CD4-positive, alpha-beta T cell (primary cell): ENCODE data around the gene PAPPA. TPM values are rescaled to one million over a fixed set of nuclear protein-coding genes. Genes with fewer than 3 reads are reported as not detected.

ENCODE experiments used
- ATAC-seq: fragments of 200-7000 bp; cut with Tn5 transposase; one replicate; pipeline ENCODE4 v1.10.0; 2022; ENCODE audit warnings: mild to moderate bottlenecking; ENCODE audit not compliant: poor library complexity
- CTCF ChIA-PET: fragments of 350-600 bp; sonication (Branson Sonifier 250); formaldehyde crosslinking; loops from one replicate; lab custom pipeline; 2021; ENCODE audit warnings: antibody characterized with exemption, inconsistent platforms; lab: Charles Lee
- POLR2A ChIA-PET: fragments of 350-600 bp; sonication (Branson Sonifier 250); formaldehyde crosslinking; loops from one replicate; lab custom pipeline; 2021; ENCODE audit warnings: antibody characterized with exemption, inconsistent platforms; lab: Charles Lee
- DNase-seq, 14 experiments: peaks; one replicate each; pipeline ENCODE4 v3.0.0-alpha.2; 2013 to 2020; ENCODE audit warnings: mixed read lengths in 2 of 14
- H3K27ac ChIP-seq, 2 donors: one replicate each; pipeline versions ENCODE4 v1.5.1 to v1.7.0; 2013; ENCODE audit warnings: low read length in 2 of 2, low read depth in 1 of 2, mild to moderate bottlenecking in 1 of 2
- H3K27me3 ChIP-seq, 2 experiments: 1 replicate in 1 of 2; 2 replicates in 1 of 2; pipeline versions ENCODE4 v1.6.1 to v1.7.0; 2013; ENCODE audit warnings: low read length in 2 of 2, control low read depth in 1 of 2, mild to moderate bottlenecking in 1 of 2, moderate library complexity in 1 of 2; ENCODE audit not compliant: insufficient read depth in 2 of 2, control insufficient read depth in 1 of 2
- H3K36me3 ChIP-seq: one replicate; pipeline ENCODE4 v1.6.1; 2013; ENCODE audit warnings: low read length, control low read depth; ENCODE audit not compliant: insufficient read depth
- H3K4me1 ChIP-seq: one replicate; pipeline ENCODE4 v1.6.1; 2013; ENCODE audit warnings: low read length, control low read depth; ENCODE audit not compliant: insufficient read depth
- H3K4me3 ChIP-seq: one replicate; pipeline ENCODE4 v1.5.1; 2013; ENCODE audit warnings: mild to moderate bottlenecking, low read length, moderate library complexity
- H3K9me3 ChIP-seq, 2 experiments: 1 replicate in 1 of 2; 2 replicates in 1 of 2; pipeline versions ENCODE4 v1.6.1 to v1.7.0; 2013; ENCODE audit warnings: low read length in 2 of 2, mild to moderate bottlenecking in 2 of 2, control low read depth in 1 of 2, moderate library complexity in 1 of 2; ENCODE audit not compliant: control insufficient read depth in 1 of 2, insufficient read depth in 1 of 2
- H3K27ac Mint-ChIP-seq: one replicate; pipeline ENCODE4 v1.8.0; 2020; ENCODE audit warnings: mixed read lengths
- H3K27me3 Mint-ChIP-seq: one replicate; pipeline ENCODE4 v1.8.0; 2021; ENCODE audit warnings: mixed read lengths
- H3K36me3 Mint-ChIP-seq: one replicate; pipeline ENCODE4 v1.8.0; 2021; ENCODE audit warnings: low read depth, mixed read lengths
- H3K4me1 Mint-ChIP-seq: one replicate; pipeline ENCODE4 v1.8.0; 2021; ENCODE audit warnings: low read depth, mixed read lengths
- H3K4me3 Mint-ChIP-seq: one replicate; pipeline ENCODE4 v1.8.0; 2020; ENCODE audit warnings: mild to moderate bottlenecking, mixed read lengths
- H3K9me3 Mint-ChIP-seq: one replicate; pipeline ENCODE4 v1.8.0; 2020; ENCODE audit warnings: mixed read lengths
- CTCF ChIP-seq: fragments of 200-600 bp; IDR thresholded peaks from one replicate; pipeline ENCODE4 v1.8.0; 2022; ENCODE audit warnings: antibody characterized with exemption, mild to moderate bottlenecking
- intact Hi-C, 2 experiments: fragments of 100-400 bp; cut with DNase I in 1 of 2; cut with micrococcal nuclease in 1 of 2; formaldehyde crosslinking; loops; one replicate each; pipeline versions ENCODE4 v1.15.1 to v1.9.0; 2023 to 2025; cut with DNase I, micrococcal nuclease
- total RNA-seq, 174 experiments: library from RNA in 2 of 174; stranded (reverse) in 2 of 174; gene quantifications; one replicate each; pipeline ENCODE4 v1.2.3 and lab custom pipeline; 2021 to 2026

Gene PAPPA
- total RNA-seq, 2 experiments from 2014 or later, result 0.03 TPM; not detected in 1

- H3K9me3 Mint-ChIP-seq, result peaks cover 4% of the 10 kb centered on the region
- no peak for TF ChIP-seq CTCF
- CTCF ChIA-PET, result no interaction called here
Measured at GRCh38 chr9:116340270-116340669, 186.7 kb downstream of the PAPPA start.

GRCh38 chr9:116342061-116342460 is 188.5 kb downstream of the PAPPA start:
- ChIA-PET CTCF (no interaction called here), POLR2A (no interaction called here)
- H3K27ac Mint-ChIP-seq, result no peak overlapping the region
- Histone ChIP-seq H3K9me3 (no peaks in the 10 kb centered on the region), H3K27me3 (peaks cover 0 to 6% of the 10 kb centered on the region in 2 experiments), H3K4me3 (no peak overlapping the region), H3K36me3 (no peaks in the 10 kb centered on the region), H3K27ac (no peak overlapping the region), H3K4me1 (no peaks in the 10 kb centered on the region)
- TF ChIP-seq CTCF, result no peak
- no peaks in the 10 kb centered on the region for H3K9me3 Mint-ChIP-seq
- intact Hi-C loops, result no loop called here
- H3K27me3 Mint-ChIP-seq, result peaks cover 5% of the 10 kb centered on the region
- no peaks in the 10 kb centered on the region for H3K36me3 Mint-ChIP-seq
- no peak for DNase-seq
- no peak for ATAC-seq
- no peak overlapping the region for H3K4me3 Mint-ChIP-seq
- no peaks in the 10 kb centered on the region for H3K4me1 Mint-ChIP-seq

More at GRCh38 chr9:116340270-116340669, 186.7 kb downstream of the PAPPA start:
- H3K4me1 Mint-ChIP-seq, result no peaks in the 10 kb centered on the region
- Histone ChIP-seq H3K27me3 (peaks cover 2 to 6% of the 10 kb centered on the region in 2 experiments), H3K27ac (no peak overlapping the region), H3K36me3 (no peaks in the 10 kb centered on the region), H3K4me3 (no peak overlapping the region), H3K9me3 (no peaks in the 10 kb centered on the region), H3K4me1 (no peaks in the 10 kb centered on the region)
- H3K4me3 Mint-ChIP-seq, result no peak overlapping the region
- no peak for DNase-seq
- no peak overlapping the region for H3K27ac Mint-ChIP-seq
- H3K27me3 Mint-ChIP-seq, result peaks cover 8% of the 10 kb centered on the region
- ATAC-seq, result no peak
- no peaks in the 10 kb centered on the region for H3K36me3 Mint-ChIP-seq
- intact Hi-C loops, result no loop called here
- POLR2A ChIA-PET, result no interaction called here

GRCh38 chr9:116342941-116343340 is 189.3 kb downstream of the PAPPA start:
- H3K36me3 ChIP-seq, result no peaks in the 10 kb centered on the region
- no peaks in the 10 kb centered on the region for H3K9me3 ChIP-seq
- DNase-seq, result no peak
- no peak overlapping the region for H3K27ac ChIP-seq
- TF ChIP-seq CTCF, result no peak
- CTCF ChIA-PET, result no interaction called here
- H3K36me3 Mint-ChIP-seq, result no peaks in the 10 kb centered on the region
- H3K27ac Mint-ChIP-seq, result no peak overlapping the region
- no peak overlapping the region for H3K4me3 Mint-ChIP-seq
- ATAC-seq, result no peak
- intact Hi-C loops, result no loop called here
- H3K27me3 Mint-ChIP-seq, result peaks cover 5% of the 10 kb centered on the region
- no peaks in the 10 kb centered on the region for H3K4me1 ChIP-seq
- no peak overlapping the region for H3K4me3 ChIP-seq
- H3K9me3 Mint-ChIP-seq, result no peaks in the 10 kb centered on the region
- POLR2A ChIA-PET, result no interaction called here
- H3K27me3 ChIP-seq, result peaks cover 0 to 6% of the 10 kb centered on the region in 2 experiments
- H3K4me1 Mint-ChIP-seq, result no peaks in the 10 kb centered on the region
